IPS-NIHi7 (cell line): ENCODE data around the gene HES1.
"Not testable (repeated sequence)": the region's sequence is repeated elsewhere in the genome, so short reads cannot be mapped to it uniquely, and the experiment has no call there.

ENCODE experiments used
- DNase-seq: peaks from one replicate; pipeline ENCODE4 v3.0.0; 2012; ENCODE audit warnings: mixed read lengths; ENCODE audit errors: extremely low spot score

Gene HES1

GRCh38 chr3:194128202-194128918, 7.6 kb upstream of the HES1 start:
- no peak for DNase-seq

- not testable (repeated sequence) for DNase-seq
These were observed 7.0 kb upstream of the HES1 start for GRCh38 chr3:194128919-194129295.

- DNase-seq: no peak
These were observed 6.3 kb upstream of the HES1 start for GRCh38 chr3:194129581-194130133.

GRCh38 chr3:194130188-194130587, 5.8 kb upstream of the HES1 start:
- no peak for DNase-seq

- DNase-seq: no peak
These were observed 5.0 kb upstream of the HES1 start for GRCh38 chr3:194130807-194131589.

GRCh38 chr3:194132465-194133286, 3.3 kb upstream of the HES1 start:
- no peak for DNase-seq

GRCh38 chr3:194133661-194134230, 2.2 kb upstream of the HES1 start:
- DNase-seq: peak; percentile 47

- no peak for DNase-seq
These were observed 1.7 kb upstream of the HES1 start for GRCh38 chr3:194134231-194134756.

GRCh38 chr3:194134757-194135515, 1.0 kb upstream of the HES1 start:
- DNase-seq: peak; percentile 78

- DNase-seq: no peak
These were observed 487 bp upstream of the HES1 start for GRCh38 chr3:194135516-194135805.

GRCh38 chr3:194136519-194137007, 615 bp downstream of the HES1 start:
- no peak for DNase-seq

GRCh38 chr3:194137008-194137505, 1.1 kb downstream of the HES1 start:
- DNase-seq: no peak

GRCh38 chr3:194137506-194138474, 1.8 kb downstream of the HES1 start:
- no peak for DNase-seq

GRCh38 chr3:194138732-194139070, 2.8 kb downstream of the HES1 start:
- no peak for DNase-seq

GRCh38 chr3:194139071-194139813, 3.3 kb downstream of the HES1 start:
- peak; percentile 44 for DNase-seq

GRCh38 chr3:194139814-194140391, 4.0 kb downstream of the HES1 start:
- no peak for DNase-seq

GRCh38 chr3:194140520-194141414, 4.8 kb downstream of the HES1 start:
- DNase-seq: peak; percentile 49
